RWPE2 (cell line): ENCODE data around the gene BRME1.

ENCODE experiments used
- ATAC-seq: fragments of 200-7000 bp; cut with Tn5 transposase; 3 replicates; pipeline ENCODE4 v1.9.1; 2021; ENCODE audit warnings: low read depth
- DNase-seq: peaks from one replicate; pipeline ENCODE4 v3.0.0-alpha.2; 2020; ENCODE audit warnings: low spot score
- H3K27ac ChIP-seq: fragments of 450-650 bp; 2 replicates; pipeline ENCODE4 v1.5.1; 2017; ENCODE audit warnings: mild to moderate bottlenecking; ENCODE audit not compliant: poor library complexity, severe bottlenecking
- H3K27me3 ChIP-seq: fragments of 250-450 bp; sonication (Bioruptor Pico); 2 replicates; pipeline ENCODE4 v1.5.1; 2021; ENCODE audit warnings: mild to moderate bottlenecking, moderate library complexity; ENCODE audit not compliant: insufficient read depth, poor library complexity, severe bottlenecking
- H3K36me3 ChIP-seq: fragments of 250-450 bp; sonication (Bioruptor Pico); 2 replicates; pipeline ENCODE4 v1.5.1; 2020; ENCODE audit warnings: low read depth, mild to moderate bottlenecking, moderate library complexity
- H3K4me1 ChIP-seq: fragments of 250-450 bp; sonication (Bioruptor Pico); 2 replicates; pipeline ENCODE4 v1.5.1; 2021; ENCODE audit warnings: mild to moderate bottlenecking, moderate library complexity; ENCODE audit not compliant: insufficient read depth, poor library complexity, severe bottlenecking
- H3K4me3 ChIP-seq: fragments of 250-450 bp; sonication (Bioruptor Pico); 2 replicates; pipeline ENCODE4 v1.5.1; 2021; ENCODE audit warnings: mild to moderate bottlenecking, moderate library complexity; ENCODE audit not compliant: severe bottlenecking
- H3K9me3 ChIP-seq: fragments of 250-450 bp; sonication (Bioruptor Pico); 2 replicates; pipeline ENCODE4 v1.5.1; 2021; ENCODE audit warnings: mild to moderate bottlenecking, moderate library complexity; ENCODE audit not compliant: severe bottlenecking
- CTCF ChIP-seq: fragments of 450-650 bp; IDR thresholded peaks from one replicate; pipeline ENCODE4 v1.5.1; 2017; ENCODE audit warnings: mild to moderate bottlenecking, moderate library complexity; ENCODE audit not compliant: poor library complexity, severe bottlenecking

Gene BRME1

DNA sequence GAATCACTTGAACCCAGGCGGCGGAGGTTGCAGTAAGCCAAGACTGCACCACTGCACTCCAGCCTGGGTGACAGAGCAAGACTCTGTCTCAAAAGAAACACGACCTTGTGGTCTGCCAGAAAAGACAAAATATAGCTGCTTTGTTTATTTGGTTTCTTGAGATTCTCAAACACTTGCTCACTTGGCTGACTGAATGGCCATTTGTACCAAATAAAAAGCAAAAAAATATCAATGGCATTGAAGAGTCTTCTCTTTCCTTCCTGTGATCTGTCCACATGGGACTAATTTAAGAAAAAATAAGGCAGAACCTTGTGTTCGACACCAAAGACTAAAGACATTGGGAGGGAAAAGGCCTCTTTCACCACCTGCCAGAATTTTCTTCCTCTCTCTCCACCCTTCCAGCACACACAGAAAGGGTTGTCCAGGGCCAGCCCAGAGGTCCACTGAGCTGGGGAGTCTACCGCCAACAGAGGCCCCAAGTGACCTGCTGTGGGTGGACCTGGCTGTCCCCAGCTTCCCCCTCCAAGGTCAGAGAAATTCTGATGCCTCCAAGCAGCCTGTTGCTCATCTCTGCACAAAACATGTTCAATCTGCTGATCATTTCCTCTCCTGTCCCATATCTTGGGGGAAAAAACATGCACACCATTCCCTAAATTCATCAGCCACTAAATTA, 5.9 kb downstream of the BRME1 start:
- H3K27ac ChIP-seq = no peak overlapping the region
- no peak for ATAC-seq
- H3K4me1 ChIP-seq = no peaks in the 10 kb centered on the region
- no peak overlapping the region for H3K4me3 ChIP-seq
- no peaks in the 10 kb centered on the region for H3K9me3 ChIP-seq
- no peak for DNase-seq
- no peak for TF ChIP-seq CTCF
- H3K27me3 ChIP-seq = no peaks in the 10 kb centered on the region
- H3K36me3 ChIP-seq = no peaks in the 10 kb centered on the region

DNA sequence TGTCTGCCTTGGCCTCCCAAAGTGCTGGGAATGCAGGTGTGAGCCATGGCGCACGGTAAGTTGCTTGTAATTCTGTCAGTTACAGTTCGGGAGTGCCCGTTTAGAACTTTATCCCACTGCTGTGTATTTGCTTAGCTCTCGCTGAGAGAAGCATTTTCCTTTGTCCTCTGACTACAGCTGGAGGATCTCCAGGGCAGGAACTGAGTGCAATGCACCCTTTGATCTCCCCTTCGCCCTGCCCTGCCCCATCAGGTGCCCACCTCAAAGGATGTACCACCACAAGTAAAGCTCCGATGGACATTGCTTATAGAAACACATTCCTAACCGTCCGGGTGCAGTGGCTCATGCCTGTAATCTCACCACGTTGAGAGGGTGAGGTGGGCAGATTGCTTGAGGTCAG, 6.5 kb downstream of the BRME1 start:
- ATAC-seq (no peak), DNase-seq (no peak)
- no peak for TF ChIP-seq CTCF
- H3K4me3 ChIP-seq = no peak overlapping the region
- no peaks in the 10 kb centered on the region for H3K9me3 ChIP-seq
- H3K27ac ChIP-seq = no peak overlapping the region
- H3K4me1 ChIP-seq = no peaks in the 10 kb centered on the region
- H3K27me3 ChIP-seq = no peaks in the 10 kb centered on the region
- no peaks in the 10 kb centered on the region for H3K36me3 ChIP-seq

DNA sequence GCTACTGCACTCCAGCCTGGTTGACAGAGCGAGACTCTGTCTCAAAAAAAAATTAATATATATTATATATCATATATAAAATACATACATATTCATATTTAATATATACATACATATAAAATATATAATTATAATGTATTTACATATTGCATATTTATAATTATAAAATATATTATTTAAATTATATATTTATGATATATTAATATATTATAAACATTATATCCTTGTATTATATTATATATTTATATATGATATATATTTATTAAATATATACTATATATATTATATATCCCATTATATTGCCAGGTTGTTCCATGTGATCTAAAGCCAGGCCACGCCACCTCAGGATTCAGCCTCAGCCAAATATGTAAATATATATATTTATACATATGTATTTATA, 9.7 kb downstream of the BRME1 start:
- ATAC-seq (no peak), DNase-seq (no peak)
- Histone ChIP-seq H3K4me3 (no peak overlapping the region), H3K4me1 (no peaks in the 10 kb centered on the region), H3K27ac (no peak overlapping the region), H3K36me3 (no peaks in the 10 kb centered on the region), H3K27me3 (no peaks in the 10 kb centered on the region), H3K9me3 (no peaks in the 10 kb centered on the region)
- TF ChIP-seq CTCF = no peak

- no peaks in the 10 kb centered on the region for H3K36me3 ChIP-seq
- no peak overlapping the region for H3K27ac ChIP-seq
- H3K9me3 ChIP-seq = no peaks in the 10 kb centered on the region
- DNase-seq (no peak), ATAC-seq (no peak)
- no peak for TF ChIP-seq CTCF
- no peak overlapping the region for H3K4me3 ChIP-seq
- no peaks in the 10 kb centered on the region for H3K4me1 ChIP-seq
- H3K27me3 ChIP-seq = no peaks in the 10 kb centered on the region
Measured at GRCh38 chr19:13894552-13894951, 11.4 kb downstream of the BRME1 start.

DNA sequence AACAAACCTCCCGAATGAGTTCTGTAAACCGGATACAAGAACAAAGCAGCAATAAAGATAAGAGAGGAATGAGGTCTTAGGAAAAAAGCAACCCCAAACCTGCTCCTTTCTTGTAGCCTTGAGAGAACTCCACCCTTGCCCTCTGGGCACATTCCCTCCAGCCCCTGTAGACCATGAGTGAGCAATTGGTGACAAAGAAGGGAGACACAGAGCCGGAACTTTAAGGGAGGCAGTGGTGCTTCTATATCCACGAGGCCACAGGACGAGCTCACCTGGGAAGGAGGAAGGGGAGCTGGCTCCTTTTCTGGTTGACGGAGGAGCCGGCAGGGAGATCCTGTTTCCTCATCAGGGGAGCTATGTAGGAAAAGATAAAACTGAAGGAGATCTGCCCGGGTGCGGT, 13.0 kb downstream of the BRME1 start:
- TF ChIP-seq CTCF = no peak
- no peaks in the 10 kb centered on the region for H3K27me3 ChIP-seq

More for the DNA sequence above, 13.0 kb downstream of the BRME1 start:
- ATAC-seq = no peak
- Histone ChIP-seq H3K9me3 (no peaks in the 10 kb centered on the region), H3K36me3 (no peaks in the 10 kb centered on the region), H3K4me3 (no peak overlapping the region), H3K4me1 (no peaks in the 10 kb centered on the region), H3K27ac (no peak overlapping the region)
- DNase-seq = no peak
